CD14-positive monocyte (primary cell): Measurements from ENCODE around the gene VMP1. TPM values are rescaled to one million over a fixed set of nuclear protein-coding genes. Genes with fewer than 3 reads are reported as not detected.
"Not testable (repeated sequence)": the region's sequence is repeated elsewhere in the genome, so short reads cannot be mapped to it uniquely, and the experiment has no call there.

ENCODE experiments used
- DNase-seq, 3 donors: peaks; one replicate each; pipeline ENCODE4 v3.0.0-alpha.2; 2011 to 2022
- H2AFZ ChIP-seq: 2 replicates; pipeline ENCODE4 v1.6.0; 2012; ENCODE audit warnings: mild to moderate bottlenecking, low read depth, low read length, inconsistent platforms; ENCODE audit not compliant: insufficient read depth, poor library complexity, severe bottlenecking
- H3K27ac ChIP-seq, 2 donors: 1 replicate in 1 of 2; 2 replicates in 1 of 2; pipeline ENCODE4 v1.5.1; 2012 to 2013; ENCODE audit warnings: low read length in 2 of 2, control low read depth in 1 of 2, inconsistent platforms in 1 of 2, low read depth in 1 of 2, mild to moderate bottlenecking in 1 of 2
- H3K27me3 ChIP-seq, 2 donors: one replicate each; pipeline versions ENCODE4 v1.6.0 to v1.6.1; 2011 to 2013; ENCODE audit warnings: low read length in 2 of 2; ENCODE audit not compliant: control insufficient read depth in 2 of 2, insufficient read depth in 2 of 2
- H3K36me3 ChIP-seq, 2 donors: replicated peaks in 1 of 2; 1 replicate in 1 of 2; 2 replicates in 1 of 2; pipeline versions ENCODE4 v1.5.1 to v1.6.1; 2012 to 2013; ENCODE audit warnings: low read length in 2 of 2, control low read depth in 1 of 2, inconsistent platforms in 1 of 2, mild to moderate bottlenecking in 1 of 2; ENCODE audit not compliant: insufficient read depth in 2 of 2, control insufficient read depth in 1 of 2
- H3K4me1 ChIP-seq, 2 donors: 1 replicate in 1 of 2; 2 replicates in 1 of 2; pipeline versions ENCODE4 v1.5.1 to v1.6.1; 2012 to 2013; ENCODE audit warnings: low read length in 2 of 2, control low read depth in 1 of 2, inconsistent platforms in 1 of 2, mild to moderate bottlenecking in 1 of 2, moderate library complexity in 1 of 2; ENCODE audit not compliant: insufficient read depth in 2 of 2, control insufficient read depth in 1 of 2
- H3K4me2 ChIP-seq: replicated peaks from 2 replicates; pipeline ENCODE3; 2012; ENCODE audit warnings: low read length, moderate library complexity, mild to moderate bottlenecking; ENCODE audit not compliant: poor library complexity, severe bottlenecking; ENCODE audit errors: extremely low read depth
- H3K4me3 ChIP-seq, 3 experiments: fragments of 200-600 bp in 1 of 3; sonication (generic) in 1 of 3; replicated peaks in 1 of 3; 1 replicate in 2 of 3; 2 replicates in 1 of 3; pipeline ENCODE4 v1.5.1; 2011 to 2013; ENCODE audit warnings: low read length in 3 of 3, mild to moderate bottlenecking in 3 of 3, control low read depth in 2 of 3, low read depth in 2 of 3, inconsistent platforms in 1 of 3, moderate library complexity in 1 of 3
- H3K79me2 ChIP-seq: 2 replicates; pipeline ENCODE4 v1.6.0; 2012; ENCODE audit warnings: mild to moderate bottlenecking, control low read depth, inconsistent platforms, low read length, moderate library complexity; ENCODE audit not compliant: insufficient read depth
- H3K9ac ChIP-seq: 2 replicates; pipeline ENCODE4 v1.6.0; 2017; ENCODE audit warnings: low read length, mild to moderate bottlenecking; ENCODE audit not compliant: insufficient read depth, poor library complexity, severe bottlenecking
- H3K9me3 ChIP-seq, 2 donors: replicated peaks in 1 of 2; 1 replicate in 1 of 2; 2 replicates in 1 of 2; pipeline versions ENCODE4 v1.5.1 to v1.6.1; 2012 to 2013; ENCODE audit warnings: low read length in 2 of 2, control low read depth in 1 of 2; ENCODE audit not compliant: control insufficient read depth in 1 of 2, insufficient read depth in 1 of 2
- H4K20me1 ChIP-seq: 2 replicates; pipeline ENCODE4 v1.6.0; 2012; ENCODE audit warnings: mild to moderate bottlenecking, low read length, control low read depth, moderate library complexity; ENCODE audit not compliant: insufficient read depth
- H3K27ac Mint-ChIP-seq, 7 donors: one replicate each; pipeline ENCODE4 v1.8.0; 2020; ENCODE audit warnings: mild to moderate bottlenecking in 7 of 7, mixed read lengths in 7 of 7, moderate library complexity in 6 of 7, inconsistent platforms in 2 of 7
- H3K27me3 Mint-ChIP-seq, 3 donors: one replicate each; pipeline ENCODE4 v1.8.0; 2021 to 2022; ENCODE audit warnings: low read depth in 3 of 3, mild to moderate bottlenecking in 3 of 3, mixed read lengths in 3 of 3, moderate library complexity in 3 of 3, inconsistent platforms in 1 of 3
- H3K36me3 Mint-ChIP-seq, 2 donors: one replicate each; pipeline ENCODE4 v1.8.0; 2020; ENCODE audit warnings: mixed read lengths in 2 of 2, inconsistent platforms in 1 of 2, mild to moderate bottlenecking in 1 of 2
- H3K4me1 Mint-ChIP-seq: one replicate; pipeline ENCODE4 v1.8.0; 2020; ENCODE audit warnings: mild to moderate bottlenecking, mixed read lengths
- H3K4me3 Mint-ChIP-seq, 2 donors: one replicate each; pipeline ENCODE4 v1.8.0; 2020; ENCODE audit warnings: mild to moderate bottlenecking in 2 of 2, mixed read lengths in 2 of 2, moderate library complexity in 1 of 2
- H3K9me3 Mint-ChIP-seq, 7 donors: one replicate each; pipeline ENCODE4 v1.8.0; 2020 to 2022; ENCODE audit warnings: mixed read lengths in 7 of 7, mild to moderate bottlenecking in 6 of 7, moderate library complexity in 6 of 7, inconsistent platforms in 2 of 7
- WGBS: methylation state at CpG from one replicate; pipeline ENCODE4 v1.1.5; 2013; ENCODE audit warnings: missing lambda C conversion rate; ENCODE audit not compliant: insufficient coverage; 5-methylcytosine and 5-hydroxymethylcytosine counted together
- intact Hi-C, 2 donors: fragments of 100-400 bp; cut with micrococcal nuclease; formaldehyde crosslinking; loops; one replicate each; pipeline versions ENCODE4 v1.15.0 to v1.15.1; 2023
- polyA plus RNA-seq, 3 donors: library from polyadenylated mRNA; depleted of rRNA in 1 of 3; unstranded in 2 of 3; stranded (reverse) in 1 of 3; fragments of 300-500 nt in 2 of 3; fragments of >200 nt in 1 of 3; fragmentation: Illumina TruSeq in 2 of 3; gene quantifications; 1 replicate in 2 of 3; 2 replicates in 1 of 3; pipeline ENCODE4 v1.2.3, GENCODE V29; 2012 to 2021
- TF ChIP-seq, protein P1 (sequence below): fragments of 200-600 bp; IDR thresholded peaks from one replicate; pipeline ENCODE4 v1.8.0; 2022; ENCODE audit warnings: antibody characterized with exemption, mild to moderate bottlenecking

Gene VMP1
- polyA plus RNA-seq, 3 donors, result 246 to 511 (median 386) TPM

DNA sequence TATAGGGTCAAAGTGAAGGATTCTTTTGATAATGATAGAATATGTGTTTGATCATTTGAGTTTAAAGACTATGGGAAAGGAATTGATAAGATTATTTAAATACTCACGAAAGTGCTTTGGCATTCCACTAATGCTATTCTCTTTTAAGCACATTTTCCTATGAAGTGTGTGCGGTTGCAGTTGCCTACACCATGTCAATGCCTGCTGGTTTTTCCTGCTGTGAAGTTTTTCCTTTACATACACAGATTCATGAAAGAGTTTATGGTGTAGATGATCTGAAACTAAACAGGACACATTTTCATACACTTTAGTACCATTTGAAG lies 78.7 kb downstream of the VMP1 start:
- WGBS, result no CpG with 5 or more reads among the region's 2 CpGs
- Histone ChIP-seq H3K4me1 (peaks cover 77 to 85% of the 10 kb centered on the region in 2 donors), H3K4me2 (peak overlapping the region; percentile 61), H3K9ac (peak overlapping the region; percentile 58), H3K27ac (peak overlapping the region; percentile 94 to 95), H3K27me3 (no peaks in the 10 kb centered on the region), H3K4me3 (peak overlapping the region in 2 of 3 experiments; percentile 26 to 64), H2AFZ (no peak overlapping the region), H3K79me2 (peaks cover 60% of the 10 kb centered on the region), H3K9me3 (no peaks in the 10 kb centered on the region), H3K36me3 (peaks cover 3 to 13% of the 10 kb centered on the region in 2 donors), H4K20me1 (no peaks in the 10 kb centered on the region)
- H3K27me3 Mint-ChIP-seq, result no peaks in the 10 kb centered on the region
- no peak for DNase-seq
- peak overlapping the region; percentile 56 to 83 for H3K4me3 Mint-ChIP-seq
- H3K9me3 Mint-ChIP-seq, result peaks cover 0 to 4% (median 0%) of the 10 kb centered on the region in 7 donors
- TF ChIP-seq, protein P1, sequence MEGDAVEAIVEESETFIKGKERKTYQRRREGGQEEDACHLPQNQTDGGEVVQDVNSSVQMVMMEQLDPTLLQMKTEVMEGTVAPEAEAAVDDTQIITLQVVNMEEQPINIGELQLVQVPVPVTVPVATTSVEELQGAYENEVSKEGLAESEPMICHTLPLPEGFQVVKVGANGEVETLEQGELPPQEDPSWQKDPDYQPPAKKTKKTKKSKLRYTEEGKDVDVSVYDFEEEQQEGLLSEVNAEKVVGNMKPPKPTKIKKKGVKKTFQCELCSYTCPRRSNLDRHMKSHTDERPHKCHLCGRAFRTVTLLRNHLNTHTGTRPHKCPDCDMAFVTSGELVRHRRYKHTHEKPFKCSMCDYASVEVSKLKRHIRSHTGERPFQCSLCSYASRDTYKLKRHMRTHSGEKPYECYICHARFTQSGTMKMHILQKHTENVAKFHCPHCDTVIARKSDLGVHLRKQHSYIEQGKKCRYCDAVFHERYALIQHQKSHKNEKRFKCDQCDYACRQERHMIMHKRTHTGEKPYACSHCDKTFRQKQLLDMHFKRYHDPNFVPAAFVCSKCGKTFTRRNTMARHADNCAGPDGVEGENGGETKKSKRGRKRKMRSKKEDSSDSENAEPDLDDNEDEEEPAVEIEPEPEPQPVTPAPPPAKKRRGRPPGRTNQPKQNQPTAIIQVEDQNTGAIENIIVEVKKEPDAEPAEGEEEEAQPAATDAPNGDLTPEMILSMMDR, result no peak
- intact Hi-C loops, result loop anchor here (2.0 to 5.0 kb wide), 3 partner anchors 19 to 51 kb away; no protein-coding TSS in a partner anchor
- H3K4me1 Mint-ChIP-seq, result peaks cover 63% of the 10 kb centered on the region
- H3K36me3 Mint-ChIP-seq, result peaks cover 27 to 54% of the 10 kb centered on the region in 2 donors
- H3K27ac Mint-ChIP-seq, result peak overlapping the region; percentile 94 to 98 (median 98)

DNA sequence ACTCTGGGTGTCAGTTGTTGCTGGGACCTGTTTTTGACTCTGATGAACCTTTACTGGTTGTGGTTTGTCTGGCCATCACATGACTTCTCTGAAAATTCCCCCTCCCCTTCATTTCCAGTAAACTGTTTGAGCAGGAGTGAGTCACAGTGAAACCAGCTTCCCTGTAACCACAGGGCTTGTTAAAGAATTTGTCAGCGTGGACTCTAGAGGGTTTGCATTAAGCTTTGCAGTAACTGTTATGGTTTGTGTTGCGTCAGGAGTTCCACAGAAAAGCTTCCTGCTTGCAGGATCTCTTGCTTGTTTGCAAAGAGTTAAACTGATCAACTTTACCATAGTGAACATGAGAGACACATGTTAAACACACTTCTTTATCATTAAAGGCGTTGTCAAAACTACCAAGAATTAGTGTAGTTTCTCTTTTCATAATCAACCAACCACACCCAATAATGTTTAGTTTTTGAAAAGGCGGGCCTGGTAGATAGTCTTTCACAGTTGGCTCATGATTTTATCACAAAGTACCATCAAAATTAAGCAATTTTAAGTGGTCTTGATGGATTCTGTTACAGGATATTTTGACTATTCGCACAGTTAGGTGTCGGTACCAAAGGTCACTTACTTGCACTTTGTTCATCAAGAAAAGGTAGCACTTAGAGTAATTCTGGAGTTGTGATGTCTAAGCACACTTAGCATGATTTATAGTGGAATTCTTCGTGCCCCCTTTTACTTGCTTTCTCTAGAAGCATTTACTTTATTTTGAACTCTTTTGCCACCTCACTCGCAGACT lies 79.3 kb downstream of the VMP1 start:
- Histone ChIP-seq H3K9me3 (no peaks in the 10 kb centered on the region), H3K27me3 (no peaks in the 10 kb centered on the region), H3K9ac (peak overlapping the region; percentile 58), H3K4me1 (peaks cover 83 to 91% of the 10 kb centered on the region in 2 donors), H3K27ac (peak overlapping the region; percentile 94 to 95), H2AFZ (no peak overlapping the region), H3K4me2 (peak overlapping the region; percentile 61), H3K4me3 (peak overlapping the region in 2 of 3 experiments; percentile 14 to 64), H3K36me3 (peaks cover 3 to 10% of the 10 kb centered on the region in 2 donors), H3K79me2 (peaks cover 61% of the 10 kb centered on the region), H4K20me1 (no peaks in the 10 kb centered on the region)
- DNase-seq, result peak; percentile 96 to 99 (median 99)
- TF ChIP-seq, protein P1, result no peak
- Mint-ChIP-seq H3K27me3 (peaks cover 0 to 2% (median 0%) of the 10 kb centered on the region in 3 donors), H3K4me1 (peaks cover 65% of the 10 kb centered on the region), H3K9me3 (peaks cover 0 to 4% (median 0%) of the 10 kb centered on the region in 7 donors), H3K4me3 (peak overlapping the region; percentile 56 to 83), H3K27ac (peak overlapping the region; percentile 94 to 98 (median 98)), H3K36me3 (peaks cover 27 to 54% of the 10 kb centered on the region in 2 donors)
- 0% methylated on average over 2 of the region's 8 CpGs for WGBS
- intact Hi-C loops, result loop anchor here (2.0 to 5.0 kb wide), 3 partner anchors 18 to 51 kb away; no protein-coding TSS in a partner anchor

DNA sequence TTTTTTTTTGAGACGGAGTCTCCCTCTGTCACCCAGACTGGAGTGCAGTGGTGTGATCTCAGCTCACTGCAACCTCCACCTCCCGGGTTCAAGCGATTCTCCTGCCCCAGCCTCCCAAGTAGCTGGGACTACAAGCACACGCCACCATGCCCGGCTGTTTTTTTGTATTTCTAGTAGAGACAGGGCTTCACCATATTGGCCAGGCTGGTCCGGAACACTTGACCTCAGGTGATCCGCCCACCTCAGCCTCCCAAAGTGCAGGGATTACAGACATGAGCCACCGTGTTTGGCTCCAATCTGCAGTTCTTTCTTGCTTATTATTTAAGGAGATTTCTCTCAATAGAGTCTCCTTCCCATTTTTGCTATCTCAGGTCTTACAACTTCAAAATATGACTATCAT lies 82.4 kb downstream of the VMP1 start:
- peak overlapping the region; percentile 91 to 99 (median 98) for H3K27ac Mint-ChIP-seq
- H3K4me1 Mint-ChIP-seq, result peaks cover 61% of the 10 kb centered on the region
- H3K27me3 Mint-ChIP-seq, H4K20me1 ChIP-seq, H2AFZ ChIP-seq, DNase-seq, H3K9ac ChIP-seq, H3K9me3 ChIP-seq, H3K27me3 ChIP-seq, H3K9me3 Mint-ChIP-seq, H3K36me3 ChIP-seq: not testable (repeated sequence)
- H3K4me1 ChIP-seq, result peaks cover 69 to 97% of the 10 kb centered on the region in 2 donors
- H3K4me3 Mint-ChIP-seq, result peak overlapping the region; percentile 9 to 11
- WGBS, result 100% methylated on average over 1 of the region's 8 CpGs
- peak overlapping the region; percentile 94 to 95 for H3K27ac ChIP-seq
- H3K36me3 Mint-ChIP-seq, result peaks cover 17 to 57% of the 10 kb centered on the region in 2 donors
- peak overlapping the region in 1 of 3 experiments; percentile 11 for H3K4me3 ChIP-seq
- H3K79me2 ChIP-seq, result peaks cover 45% of the 10 kb centered on the region
- H3K4me2 ChIP-seq, result peak overlapping the region; percentile 30
- intact Hi-C loops, result loop anchor here (5.0 kb wide), 3 partner anchors 37 to 47 kb away; no protein-coding TSS in a partner anchor
